GM12892 (cell line): ENCODE data around the gene ROPN1B.

ENCODE experiments used
- DNase-seq: peaks from one replicate; pipeline ENCODE4 v3.0.0; 2011; ENCODE audit not compliant: insufficient read length
- FAIRE-seq: peaks from 2 replicates; lab custom pipeline; 2011; peaks lifted over from hg19 to GRCh38; lab: Jason Lieb, UNC
- POLR2A ChIP-seq: IDR thresholded peaks from 2 replicates; pipeline ENCODE4 v1.6.1; 2011; ENCODE audit warnings: low read depth, low read length, control low read depth
- POLR2AphosphoS5 ChIP-seq: IDR thresholded peaks from 2 replicates; pipeline ENCODE4 v1.6.1; 2011; ENCODE audit warnings: low read depth, low read length, control low read depth
- TAF1 ChIP-seq: IDR thresholded peaks from 2 replicates; pipeline ENCODE4 v1.6.1; 2011; ENCODE audit warnings: low read depth, mild to moderate bottlenecking, control low read depth, low read length, borderline replicate concordance

ROPN1B gene

DNA sequence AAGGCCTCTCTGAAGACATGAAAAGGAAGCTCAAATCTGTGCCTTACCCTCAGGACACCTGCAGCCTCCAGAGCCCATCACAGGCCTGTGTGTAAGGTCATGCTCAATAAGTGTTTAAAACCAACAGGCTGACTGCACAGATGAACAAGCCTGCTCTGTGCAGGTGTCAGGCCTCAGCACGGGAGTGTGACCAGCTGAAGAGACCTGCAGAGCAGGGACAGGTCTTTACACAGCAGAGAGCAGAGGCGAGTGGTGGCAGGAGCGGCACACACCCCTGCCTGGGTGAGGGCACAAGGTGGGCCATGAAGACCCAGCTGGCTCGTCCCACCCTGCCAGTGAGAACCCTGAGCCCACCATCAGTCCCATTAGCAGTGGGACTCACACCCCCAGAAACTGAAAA lies 56.9 kb downstream of the ROPN1B start:
- no peak for TF ChIP-seq POLR2AphosphoS5
- TF ChIP-seq TAF1: no peak
- no peak for TF ChIP-seq POLR2A
- DNase-seq (no peak), FAIRE-seq (no peak)

- no peak for TF ChIP-seq TAF1
- TF ChIP-seq POLR2A: no peak
- no peak for TF ChIP-seq POLR2AphosphoS5
- DNase-seq (no peak), FAIRE-seq (no peak)
Measured at GRCh38 chr3:126026277-126026751, 57.3 kb downstream of the ROPN1B start.

DNA sequence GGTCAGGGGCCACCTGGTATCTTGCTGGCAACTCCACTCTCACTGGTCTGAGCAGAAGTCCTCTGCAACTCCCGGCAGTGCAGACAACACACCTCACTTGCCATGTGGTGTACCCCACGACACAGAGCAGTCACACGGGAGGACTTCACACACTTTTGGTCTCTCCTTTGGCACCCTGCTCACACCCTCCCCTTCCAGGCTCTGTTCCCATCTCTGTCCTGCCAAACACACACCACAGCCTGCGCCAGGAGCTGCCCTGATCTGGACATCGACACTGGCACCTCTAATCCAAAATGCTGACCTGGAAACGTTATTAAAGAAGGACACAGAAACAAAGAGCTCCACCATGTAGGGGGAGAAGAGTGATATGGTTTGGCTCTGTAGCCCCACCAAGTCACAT lies 57.8 kb downstream of the ROPN1B start:
- FAIRE-seq: no peak

DNA sequence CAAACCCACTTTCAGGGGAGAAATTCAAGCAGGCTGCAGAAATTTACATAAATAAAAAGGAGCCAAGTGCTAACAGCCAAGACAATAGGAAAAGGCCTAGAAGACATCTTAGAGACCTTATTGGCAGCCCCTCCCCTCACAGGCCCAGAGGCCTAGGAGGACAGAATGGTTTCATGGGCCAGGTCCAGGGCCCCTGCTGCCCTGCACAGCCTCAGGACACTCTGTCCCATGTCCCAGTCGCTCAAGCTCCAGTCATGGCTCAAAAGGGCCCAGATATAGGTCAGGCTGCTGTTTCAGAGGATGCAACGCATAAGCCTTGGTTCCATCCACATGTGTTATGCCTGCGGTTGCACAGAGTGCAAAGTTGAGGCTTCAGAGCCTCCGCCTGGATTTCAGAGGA lies 59.1 kb downstream of the ROPN1B start:
- FAIRE-seq: no peak
- TF ChIP-seq TAF1: no peak
- no peak for TF ChIP-seq POLR2A
- no peak for TF ChIP-seq POLR2AphosphoS5
- DNase-seq: no peak

More for the DNA sequence above, 57.8 kb downstream of the ROPN1B start:
- no peak for DNase-seq
- TF ChIP-seq POLR2AphosphoS5 (no peak), TAF1 (no peak), POLR2A (no peak)

- no peak for TF ChIP-seq POLR2AphosphoS5
- TF ChIP-seq POLR2A: no peak
- TF ChIP-seq TAF1: no peak
- DNase-seq: no peak
Measured at GRCh38 chr3:126029241-126029640, 60.3 kb downstream of the ROPN1B start.

GRCh38 chr3:126030455-126030854 lies 61.5 kb downstream of the ROPN1B start:
- FAIRE-seq: no peak
- DNase-seq: no peak
- TF ChIP-seq POLR2AphosphoS5 (no peak), TAF1 (no peak), POLR2A (no peak)

More at GRCh38 chr3:126029241-126029640, 60.3 kb downstream of the ROPN1B start:
- FAIRE-seq: no peak

DNA sequence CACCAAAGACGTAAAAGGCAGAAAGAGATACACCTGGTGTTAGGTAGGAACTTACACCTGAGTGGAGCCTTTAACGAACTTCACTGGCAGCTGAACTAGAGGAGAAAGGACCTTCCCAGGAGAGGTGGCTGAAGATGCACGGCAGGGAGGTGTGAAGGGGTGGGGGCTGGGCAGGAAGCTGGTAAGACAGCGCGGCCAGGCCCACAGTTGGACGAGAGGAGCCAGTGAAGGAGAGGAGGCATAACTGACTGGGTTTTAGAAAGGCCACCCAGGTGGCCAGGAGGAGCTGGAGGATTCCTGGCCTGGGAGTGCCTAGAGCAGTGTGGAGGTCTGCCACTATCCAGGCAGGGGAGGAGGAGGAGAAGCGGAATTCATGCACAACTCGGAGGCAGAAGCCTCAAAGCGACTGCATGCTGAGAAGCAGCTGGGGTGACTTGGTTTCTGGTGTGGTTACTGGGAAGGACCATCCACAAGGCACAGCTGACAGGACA lies 63.0 kb downstream of the ROPN1B start:
- no peak for FAIRE-seq
- DNase-seq: no peak
- TF ChIP-seq POLR2A (no peak), POLR2AphosphoS5 (no peak), TAF1 (no peak)
